CD4-positive, alpha-beta T cell treated with Interleukin-6 for 4 hours (primary cell): ENCODE measurements around the gene SLC34A3.

Experiments
- DNase-seq: peaks from one replicate; pipeline ENCODE4 v3.0.0-alpha.2; 2020; ENCODE audit warnings: mixed read lengths

SLC34A3 gene

DNA sequence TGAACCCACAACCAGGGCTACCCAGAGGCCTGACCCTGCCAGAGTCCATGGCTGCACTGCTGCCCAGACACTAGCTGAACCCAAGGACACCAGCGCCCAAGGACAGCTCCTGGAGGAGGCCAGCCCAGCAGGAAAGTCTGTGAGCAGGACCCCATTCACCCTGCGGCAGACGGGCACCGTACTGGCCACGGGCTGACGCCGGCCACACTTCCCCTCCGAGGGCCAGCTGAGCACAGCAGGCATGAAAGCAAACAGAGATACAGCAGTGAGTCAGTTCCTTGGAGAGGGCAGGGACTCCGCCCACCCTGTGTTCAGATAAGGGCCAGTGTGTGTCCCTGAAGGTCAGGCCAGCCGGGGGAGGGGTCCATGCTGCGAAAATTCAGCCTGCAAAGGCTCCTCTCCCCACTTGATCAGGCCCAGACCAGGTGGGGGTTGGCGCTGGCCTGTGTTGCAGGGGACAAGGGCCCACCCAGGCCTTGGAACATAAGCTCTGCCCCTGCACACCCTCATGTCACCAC is 11.9 kb upstream of the SLC34A3 start:
- no peak for DNase-seq

DNA sequence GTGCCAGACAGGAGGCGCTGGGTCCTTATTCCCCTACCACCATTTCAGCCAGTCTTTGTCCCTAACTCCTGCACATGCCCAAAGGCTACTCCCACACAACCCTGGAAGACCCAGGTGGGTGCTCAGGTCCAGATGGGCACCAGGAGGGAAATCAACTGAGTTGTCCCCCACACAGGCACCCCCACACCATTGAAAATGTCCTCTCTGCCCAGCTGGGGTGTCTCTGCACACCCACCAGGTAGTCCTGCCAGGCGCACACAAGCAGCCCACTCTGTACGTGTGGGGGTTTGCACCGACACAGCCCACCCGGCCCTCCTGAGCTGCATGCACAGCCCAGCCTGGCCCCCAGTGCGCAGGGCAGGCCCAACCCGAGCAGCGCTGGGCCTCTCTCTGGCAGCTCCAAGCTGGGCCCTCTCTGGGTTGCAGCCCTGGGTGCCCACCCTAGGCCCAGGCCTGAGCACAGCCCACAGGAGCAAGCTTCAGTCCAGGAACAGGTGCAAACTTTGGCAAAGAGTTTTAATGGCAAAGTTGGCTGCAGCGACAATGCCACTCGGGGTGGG is 10.9 kb upstream of the SLC34A3 start:
- no peak for DNase-seq

DNA sequence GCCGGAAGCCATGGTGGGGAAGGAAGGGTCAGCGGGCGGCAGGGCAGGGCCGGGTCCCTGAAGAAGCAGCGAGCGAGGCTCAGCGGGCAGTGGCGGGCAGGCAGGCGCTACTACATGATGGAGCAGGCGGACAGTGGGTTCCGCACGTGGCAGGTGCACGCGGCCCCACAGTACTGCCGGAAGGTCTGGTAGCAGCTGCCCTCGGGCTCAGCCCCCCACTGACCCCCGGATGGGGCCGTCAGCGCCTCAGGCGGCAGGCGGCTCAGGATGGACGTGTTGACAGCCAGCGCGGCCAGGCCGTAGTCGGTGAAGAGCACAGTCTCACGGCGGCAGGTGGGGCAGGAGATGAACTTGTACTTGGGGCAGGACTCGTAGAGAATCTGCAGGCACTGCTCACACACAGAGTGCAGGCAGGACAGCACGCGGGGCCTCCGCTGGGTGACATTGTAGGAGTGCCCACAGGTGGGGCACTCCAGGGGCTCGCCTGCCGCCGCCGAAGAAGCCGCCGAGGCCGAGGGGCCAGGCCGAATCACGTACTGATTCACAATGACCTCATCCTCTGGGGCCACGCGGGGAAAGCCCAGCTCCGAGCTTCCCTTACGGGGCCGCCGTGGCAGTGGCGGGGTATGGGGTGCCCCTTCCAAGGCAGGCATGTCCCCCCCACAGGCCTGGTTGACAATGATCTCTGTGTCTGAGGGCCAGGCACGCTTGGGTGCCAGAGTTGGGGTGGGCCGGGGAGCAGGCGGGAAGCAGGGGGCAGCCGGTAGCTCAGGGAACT is 10.2 kb upstream of the SLC34A3 start:
- no peak for DNase-seq

DNA sequence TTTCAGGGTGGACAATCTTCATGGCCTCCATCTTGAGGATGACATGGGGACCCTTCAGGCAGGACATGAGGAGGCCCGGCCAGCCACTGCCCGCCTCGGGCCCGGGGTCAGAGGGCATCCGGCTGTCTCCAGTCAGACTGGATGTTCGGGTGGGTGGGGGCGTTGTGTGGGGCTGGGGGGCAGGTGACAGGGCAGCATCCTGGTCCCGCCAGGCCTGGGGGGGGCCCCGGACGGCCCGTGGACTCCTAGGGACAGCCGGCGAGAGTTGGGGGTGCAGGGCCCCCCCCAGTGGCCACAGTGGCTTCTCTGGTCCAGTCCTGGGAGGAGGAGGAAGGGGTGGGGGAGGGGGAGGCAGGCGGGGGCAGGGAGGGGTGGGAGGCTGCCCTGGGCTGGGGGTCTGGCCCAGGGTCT is 9.6 kb upstream of the SLC34A3 start:
- DNase-seq, result no peak

DNA sequence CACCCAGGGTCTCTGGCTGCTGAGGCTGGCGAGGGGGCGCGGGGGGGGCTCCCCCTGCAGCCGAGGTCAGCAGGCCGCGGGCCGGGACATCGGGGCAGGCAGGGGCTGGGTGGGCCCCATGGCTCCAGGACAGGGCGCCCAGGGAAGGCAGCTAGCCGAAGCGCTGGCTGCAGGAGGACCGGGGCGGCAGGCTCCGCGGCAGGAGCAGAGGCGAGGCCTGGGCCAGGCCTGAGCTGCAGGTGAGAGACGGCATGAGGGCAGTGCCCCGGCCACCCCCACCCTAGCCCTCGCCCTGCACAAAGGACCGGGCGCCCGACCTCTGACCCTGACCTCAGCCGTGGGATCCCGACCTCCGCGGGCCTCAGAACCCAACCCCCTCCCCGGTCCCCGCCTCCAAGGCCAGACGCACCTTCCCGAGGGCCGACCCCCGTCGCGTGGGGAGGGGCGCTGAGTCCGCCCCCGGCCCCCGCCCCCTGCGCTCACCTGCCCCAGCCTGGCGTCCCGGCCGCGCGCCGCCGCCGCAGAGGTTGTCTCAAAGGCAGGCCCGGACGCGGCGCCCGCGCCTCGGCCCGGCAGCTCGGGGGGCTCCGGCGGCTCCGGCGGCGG is 9.1 kb upstream of the SLC34A3 start:
- peak; percentile 39 for DNase-seq

DNA sequence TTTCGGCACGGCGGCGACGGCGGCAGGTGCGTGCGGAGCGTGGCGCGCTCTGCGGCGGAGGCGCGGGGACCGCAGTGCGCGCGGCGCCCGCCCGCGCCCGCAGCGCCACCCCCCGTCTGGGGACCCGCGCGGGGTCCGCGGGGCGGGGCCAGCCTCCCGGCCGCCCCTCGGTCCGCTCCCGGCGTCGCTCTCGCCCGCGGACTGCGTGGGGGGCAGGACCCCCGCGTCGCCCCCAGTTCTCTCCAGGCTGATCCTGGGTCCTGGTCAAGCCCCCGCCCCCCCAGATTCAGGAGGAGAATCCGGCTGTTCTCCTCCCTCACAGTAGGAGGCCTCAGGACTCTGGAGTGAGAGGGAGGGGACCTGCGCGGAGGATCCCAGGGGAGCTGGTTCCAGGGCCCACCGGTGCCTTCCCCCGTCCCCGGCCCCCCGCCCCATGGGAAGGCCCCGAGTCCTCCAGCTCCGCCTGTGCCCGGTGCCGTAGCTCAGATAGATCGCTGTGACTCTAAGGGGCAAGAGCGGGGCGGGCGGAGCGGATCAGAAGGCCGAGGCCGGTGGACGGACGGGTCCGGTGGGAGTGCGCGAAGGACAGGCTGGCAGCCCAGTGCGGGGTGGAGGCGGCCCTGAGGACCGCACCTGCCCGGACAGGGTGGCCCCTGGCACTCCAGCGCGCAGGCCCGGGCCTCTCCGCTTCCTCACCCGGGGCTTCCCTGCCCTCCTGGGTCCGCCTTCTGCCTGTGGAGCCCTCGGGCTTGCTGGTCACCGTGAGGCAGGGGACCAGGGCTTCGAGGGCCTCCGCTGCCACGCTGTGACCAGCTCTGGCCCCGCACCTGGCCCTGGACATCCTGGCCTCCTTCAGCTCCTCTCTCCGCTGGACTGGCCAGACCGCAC is 8.3 kb upstream of the SLC34A3 start, which contains the start of gene RNF208:
Gene RNF208 (minus strand): TSS at position 51 of the 888 bp plus-strand sequence. CDS start 1,028 bp downstream, outside the sequence.
- DNase-seq, result peak; percentile 14

DNA sequence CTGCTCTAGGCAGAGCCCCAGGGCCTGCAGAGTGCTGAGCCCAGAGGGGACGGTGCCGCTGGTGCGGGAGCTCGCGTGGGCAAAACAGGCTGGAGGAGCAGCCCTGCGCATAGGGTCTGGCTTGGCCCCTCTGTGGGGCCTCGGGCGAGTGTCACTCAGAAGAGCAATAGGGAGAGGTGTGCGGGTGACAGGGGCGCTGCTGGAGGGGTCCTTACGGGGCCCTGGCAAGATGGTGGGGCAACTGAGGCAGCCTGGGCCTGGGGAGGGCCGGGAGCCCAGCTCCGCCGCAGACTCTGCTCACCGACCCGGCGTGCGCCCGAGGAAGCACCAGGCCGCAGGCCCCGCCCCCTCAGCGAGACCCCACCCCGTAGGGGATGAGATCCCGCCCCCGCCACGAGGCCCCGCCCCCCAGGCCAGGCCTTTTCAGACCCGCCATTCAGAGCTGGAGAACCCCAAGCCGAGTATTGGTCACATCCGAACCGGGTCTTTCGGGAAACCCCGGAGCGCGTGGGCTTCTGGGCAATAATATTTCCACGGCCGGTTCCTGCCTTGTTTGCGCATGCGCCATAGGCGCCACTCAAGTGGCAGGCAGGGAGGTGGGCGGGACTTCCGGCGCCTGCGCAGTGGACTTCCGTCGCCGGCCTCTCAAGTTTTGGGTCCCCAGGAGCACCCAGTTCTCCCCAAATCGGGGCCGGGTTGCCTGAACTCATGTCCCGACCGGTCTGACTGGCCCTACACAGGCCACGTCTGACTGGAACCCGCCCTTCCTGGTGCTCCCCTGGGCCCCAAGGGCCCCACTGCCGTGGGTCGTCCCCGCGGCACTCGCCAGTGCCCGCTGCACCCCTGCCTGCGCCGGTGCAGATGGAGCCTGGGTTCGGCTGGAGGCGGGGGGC is 7.4 kb upstream of the SLC34A3 start:
- DNase-seq, result peak; percentile 98

DNA sequence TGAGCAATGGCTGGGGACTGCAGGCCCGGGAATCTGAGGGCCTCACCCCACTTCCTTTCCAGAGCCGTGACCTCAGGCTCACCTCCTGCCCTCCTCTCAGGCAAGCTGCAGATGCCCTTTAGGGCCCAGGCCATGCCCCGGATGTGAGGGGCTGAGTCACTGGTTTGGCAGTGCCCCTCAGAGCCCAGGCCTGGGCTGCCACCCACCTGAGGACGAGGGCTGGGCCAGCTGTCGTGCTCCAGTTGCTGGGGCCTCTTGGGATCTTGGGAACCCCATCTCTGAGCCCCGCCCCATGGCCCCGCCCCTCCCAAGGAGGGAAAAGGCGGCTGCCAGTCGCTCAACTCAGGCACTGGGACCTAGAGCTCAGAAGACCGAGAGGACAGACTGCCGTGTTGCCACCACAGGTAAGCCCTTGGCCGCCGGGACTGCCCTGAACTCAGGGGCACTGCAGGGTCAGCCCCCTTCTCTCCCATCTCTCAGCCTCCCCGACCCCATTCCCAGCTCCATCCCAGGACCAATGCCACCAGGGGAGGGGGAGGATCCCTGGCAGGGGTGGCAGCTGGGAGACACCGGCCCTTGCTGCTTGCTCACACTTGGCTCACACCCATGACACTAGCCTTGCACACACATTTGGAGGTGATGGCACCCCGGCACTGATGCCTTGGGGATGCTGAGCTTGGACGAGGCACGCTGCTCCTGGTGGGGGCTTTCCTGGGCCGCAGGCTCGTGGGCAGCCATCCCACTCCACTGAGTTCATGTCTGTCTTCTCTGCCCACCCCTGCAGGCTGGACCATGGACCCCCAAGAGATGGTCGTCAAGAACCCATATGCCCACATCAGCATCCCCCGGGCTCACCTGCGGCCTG is 5.6 kb upstream of the SLC34A3 start, which contains the start of gene CYSRT1:
Gene CYSRT1 (plus strand): TSS at position 345 of the 865 bp plus-strand sequence. CDS start 448 bp downstream, at position 793.
- no peak for DNase-seq

DNA sequence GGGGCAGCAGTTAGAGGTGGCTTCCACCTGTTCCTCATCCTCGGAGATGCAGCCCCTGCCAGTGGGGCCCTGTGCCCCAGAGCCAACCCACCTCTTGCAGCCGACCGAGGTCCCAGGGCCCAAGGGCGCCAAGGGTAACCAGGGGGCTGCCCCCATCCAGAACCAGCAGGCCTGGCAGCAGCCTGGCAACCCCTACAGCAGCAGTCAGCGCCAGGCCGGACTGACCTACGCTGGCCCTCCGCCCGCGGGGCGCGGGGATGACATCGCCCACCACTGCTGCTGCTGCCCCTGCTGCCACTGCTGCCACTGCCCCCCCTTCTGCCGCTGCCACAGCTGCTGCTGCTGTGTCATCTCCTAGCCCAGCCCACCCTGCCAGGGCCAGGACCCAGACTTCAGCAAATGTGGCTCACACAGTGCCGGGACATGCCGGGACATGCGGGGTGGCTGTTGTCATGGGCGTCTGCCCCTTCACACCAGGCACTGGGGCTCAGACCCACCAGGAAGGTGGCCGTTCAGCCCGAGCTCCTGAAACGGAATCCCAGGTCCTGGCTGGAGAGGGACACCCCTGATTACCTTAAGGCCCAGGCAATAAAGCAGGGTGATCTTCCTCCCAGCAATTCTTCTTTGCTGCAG is 4.9 kb upstream of the SLC34A3 start:
- DNase-seq, result no peak

DNA sequence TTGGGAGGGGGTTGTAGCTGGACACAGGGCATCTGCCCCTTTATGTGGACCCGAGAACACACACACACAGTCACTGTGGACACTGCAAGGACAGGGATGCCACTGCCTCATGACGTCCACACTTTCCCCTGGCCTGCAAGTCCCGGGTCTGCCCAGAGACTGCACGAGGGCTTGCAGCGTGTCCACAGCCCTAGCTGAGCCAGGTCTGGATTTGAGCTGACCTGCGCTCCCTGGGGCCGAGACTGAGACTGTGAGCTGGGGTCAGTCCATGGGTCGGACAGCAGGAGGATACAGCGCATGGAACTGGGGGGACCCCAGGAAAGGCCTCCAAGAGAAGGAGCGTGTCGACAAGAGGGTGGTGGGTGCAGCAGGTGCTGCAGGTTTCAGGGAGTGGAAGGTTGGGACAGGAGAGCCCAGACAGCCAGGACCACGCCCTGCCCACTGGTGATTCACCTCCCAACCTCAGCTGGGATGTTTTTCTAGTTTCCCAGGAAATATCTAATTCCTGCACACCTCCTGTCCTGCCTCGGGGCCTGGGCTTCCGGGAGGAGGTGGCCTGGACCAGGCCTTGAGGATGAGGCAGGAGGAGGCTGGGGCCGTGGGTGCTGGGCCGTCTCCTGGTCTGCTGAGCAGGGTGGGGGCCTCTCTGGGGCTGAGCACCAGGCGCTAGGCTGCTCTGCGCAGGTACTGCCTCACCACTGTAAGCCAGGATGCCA is 4.2 kb upstream of the SLC34A3 start:
- no peak for DNase-seq

DNA sequence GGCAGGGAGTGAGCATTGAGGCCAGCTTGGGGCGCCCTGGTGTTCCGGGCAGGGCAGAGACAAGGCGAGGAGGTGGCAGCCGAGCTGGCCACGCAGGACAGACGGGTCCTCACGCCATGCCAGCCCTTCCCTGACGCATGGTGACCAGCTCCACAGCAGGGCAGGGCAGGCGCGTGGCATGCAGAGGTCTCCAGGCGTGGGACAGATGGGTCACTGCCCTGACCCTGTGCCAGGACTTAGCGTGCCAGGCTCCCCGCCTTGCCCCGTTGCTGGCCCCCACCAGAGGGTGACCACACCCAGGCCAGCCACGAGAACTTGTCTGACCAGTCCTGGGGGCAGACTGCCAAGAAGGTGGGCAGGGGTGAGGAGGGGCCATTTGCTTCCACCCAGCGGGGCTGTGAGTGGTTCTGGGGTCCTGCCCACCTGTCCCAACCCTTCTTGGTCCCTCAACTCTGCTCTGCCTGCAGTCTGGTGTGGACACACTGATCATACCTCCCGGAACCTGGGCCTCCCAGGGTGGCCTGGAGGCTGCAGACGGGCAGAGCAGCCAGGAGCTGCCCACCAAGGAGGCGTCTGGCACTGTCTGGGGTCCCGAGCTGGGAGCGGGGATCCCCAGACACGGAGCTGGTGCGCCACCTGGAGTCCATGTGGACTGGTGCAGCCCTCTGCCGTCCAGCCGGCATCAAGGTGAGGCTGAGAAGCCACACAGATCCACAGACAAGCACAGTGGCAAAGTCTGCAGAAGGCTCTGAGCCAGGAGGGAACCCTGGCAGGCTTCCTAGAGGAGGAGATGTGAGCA is 3.4 kb upstream of the SLC34A3 start, which contains the start of gene RNF224:
Gene RNF224 (plus strand): TSS at position 449 of the 799 bp plus-strand sequence. CDS start 834 bp downstream, outside the sequence.
- DNase-seq, result peak; percentile 85

DNA sequence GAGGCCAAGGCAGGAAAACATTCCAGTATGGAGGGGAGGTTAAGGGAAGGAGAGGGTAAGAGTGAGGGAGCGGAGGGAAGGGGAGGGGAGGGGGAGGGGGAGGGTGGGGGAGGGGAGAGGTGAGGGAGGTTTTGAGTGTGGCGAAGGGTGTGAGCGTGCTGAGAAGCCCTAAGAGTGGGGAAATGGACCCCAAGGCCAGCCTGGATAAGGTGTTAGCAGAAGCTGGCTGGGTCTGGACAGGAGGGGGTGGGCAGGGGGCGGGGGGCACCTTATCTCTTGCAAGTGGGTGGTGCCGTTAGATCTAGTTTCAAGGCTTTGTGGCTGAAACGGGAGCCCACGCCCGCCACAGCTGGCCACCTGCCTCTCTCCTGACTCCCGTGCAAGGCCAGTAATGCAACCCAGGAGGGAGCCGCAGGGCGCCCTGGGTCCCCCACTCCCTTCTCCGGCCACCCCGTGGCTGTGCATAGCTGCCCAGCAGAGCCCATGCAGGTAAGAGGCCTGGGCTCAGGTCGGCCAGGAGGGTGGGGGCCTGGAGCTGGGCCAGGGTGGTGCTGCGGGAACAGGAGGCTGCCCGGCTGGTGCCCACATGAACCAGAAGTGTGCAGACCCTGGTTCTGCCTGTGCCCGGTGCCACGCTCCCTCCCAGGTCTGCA is 2.7 kb upstream of the SLC34A3 start:
- DNase-seq, result no peak

DNA sequence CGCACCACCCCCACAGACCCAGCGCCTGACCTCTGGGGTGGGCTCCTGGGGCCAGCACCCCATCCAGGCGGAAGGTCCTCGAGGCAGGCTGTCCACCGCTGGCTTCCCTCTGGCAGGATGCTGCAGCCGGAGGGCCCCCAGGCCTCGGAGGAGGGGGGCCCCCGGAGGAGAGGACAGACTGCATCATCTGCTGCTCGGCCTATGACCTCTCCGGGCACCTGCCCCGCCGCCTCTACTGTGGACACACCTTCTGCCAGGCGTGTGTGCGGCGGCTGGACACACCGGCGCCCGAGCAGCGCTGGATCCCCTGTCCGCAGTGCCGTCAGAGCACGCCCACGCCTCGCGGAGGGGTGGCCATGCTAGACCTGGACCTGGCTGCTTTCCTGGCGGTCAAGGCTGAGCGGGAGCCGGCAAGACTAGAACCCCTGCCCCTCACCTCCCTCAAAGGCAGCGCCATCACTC is 2.2 kb upstream of the SLC34A3 start:
- DNase-seq, result no peak

DNA sequence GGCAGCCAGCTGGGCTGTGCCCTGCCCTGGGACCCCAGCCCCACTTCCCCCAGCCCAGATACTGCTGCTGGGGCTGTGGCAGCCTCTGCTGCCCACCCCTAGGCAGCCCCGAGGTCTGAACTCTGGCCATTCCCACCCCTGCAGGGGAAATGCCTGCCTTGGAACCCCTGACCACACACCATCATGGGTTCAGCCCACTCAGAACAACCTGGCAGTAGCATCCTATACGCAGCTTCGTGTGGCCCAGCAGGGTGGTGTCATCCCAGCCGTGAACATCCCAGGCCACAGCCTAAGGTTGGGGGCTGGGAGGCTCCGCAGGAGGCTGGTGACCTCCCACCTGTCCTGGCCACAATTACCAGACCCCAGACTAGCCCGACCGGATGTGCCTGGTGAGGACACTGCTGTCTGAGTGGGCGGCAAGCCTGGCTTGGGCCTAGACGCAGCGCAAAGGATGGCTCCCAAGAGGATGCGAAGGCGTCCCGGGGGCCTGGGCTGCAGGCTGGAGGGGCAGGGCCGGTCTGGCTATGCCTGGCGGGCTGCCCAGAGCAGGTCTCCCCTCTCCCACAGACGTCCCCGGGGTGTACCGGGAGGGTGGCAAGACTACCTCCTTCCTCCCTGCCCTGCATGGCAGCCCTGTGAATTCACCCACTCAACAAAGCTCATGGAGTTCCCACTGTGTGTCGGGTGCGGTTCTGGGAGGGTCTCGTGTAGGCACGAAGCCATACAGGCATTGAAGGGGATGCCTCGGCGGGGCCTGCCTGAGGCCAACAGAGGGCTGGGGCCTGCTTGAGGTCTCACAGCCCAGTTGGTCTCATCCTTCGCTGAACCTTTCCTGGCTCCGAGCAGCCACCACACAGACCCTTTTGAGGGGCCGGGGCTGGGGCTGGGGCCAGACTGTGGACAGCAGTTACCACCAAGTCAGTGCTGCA is 1.5 kb upstream of the SLC34A3 start:
- DNase-seq, result no peak

DNA sequence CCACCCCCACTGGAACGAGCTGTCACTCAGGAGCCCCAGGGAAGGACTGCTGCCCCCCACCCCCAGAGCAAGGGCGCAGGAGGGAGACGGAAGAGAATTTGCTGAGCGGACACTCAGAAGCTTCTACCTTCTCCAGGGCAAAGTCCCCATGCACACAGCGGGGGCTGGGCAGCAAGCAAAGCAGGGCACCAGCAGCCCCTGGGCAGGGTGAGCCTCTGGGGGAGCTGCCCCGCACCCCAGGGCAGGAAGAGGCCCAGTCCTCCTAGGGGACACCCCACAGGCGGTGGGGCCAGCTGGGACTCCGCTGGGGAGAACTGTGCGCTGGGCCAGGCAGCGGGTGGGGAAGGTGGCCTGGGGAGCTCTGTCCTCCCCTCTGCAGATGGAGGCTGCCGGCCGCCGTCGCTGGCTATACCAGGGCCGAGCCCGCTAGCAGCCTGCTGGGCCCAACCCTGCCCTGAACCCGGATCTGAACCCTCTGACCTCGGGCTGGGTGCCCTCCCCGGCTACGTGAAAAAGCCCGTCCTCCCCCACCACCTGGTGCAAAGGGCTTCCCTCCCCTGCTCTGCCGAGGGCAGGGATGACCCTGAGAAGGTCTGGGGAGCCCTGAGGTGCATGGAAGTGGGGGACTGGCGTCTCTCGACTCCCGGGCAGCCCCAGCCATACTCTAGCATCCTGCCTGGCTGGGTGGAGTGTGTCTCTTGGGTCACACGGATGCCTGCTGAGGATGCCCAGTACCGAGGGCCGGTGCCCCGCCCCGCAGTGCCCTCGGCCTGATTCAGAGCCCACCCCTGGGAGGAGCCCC is 597 bp upstream of the SLC34A3 start:
- no peak for DNase-seq
